ENCODE data around the gene AGRP.
"Not testable (repeated sequence)": the region's sequence is repeated elsewhere in the genome, so short reads cannot be mapped to it uniquely, and the experiment has no call there.

Gene AGRP

GRCh38 chr16:67513892-67514291, 30.5 kb upstream of the AGRP start:
- DNase-seq; intact Hi-C loops (cut with DNase I): not testable (repeated sequence)

- intact Hi-C loops (cut with DNase I), result no loop called here
- DNase-seq, result no peak
Measured at GRCh38 chr16:67509016-67509415, 25.7 kb upstream of the AGRP start.

DNA sequence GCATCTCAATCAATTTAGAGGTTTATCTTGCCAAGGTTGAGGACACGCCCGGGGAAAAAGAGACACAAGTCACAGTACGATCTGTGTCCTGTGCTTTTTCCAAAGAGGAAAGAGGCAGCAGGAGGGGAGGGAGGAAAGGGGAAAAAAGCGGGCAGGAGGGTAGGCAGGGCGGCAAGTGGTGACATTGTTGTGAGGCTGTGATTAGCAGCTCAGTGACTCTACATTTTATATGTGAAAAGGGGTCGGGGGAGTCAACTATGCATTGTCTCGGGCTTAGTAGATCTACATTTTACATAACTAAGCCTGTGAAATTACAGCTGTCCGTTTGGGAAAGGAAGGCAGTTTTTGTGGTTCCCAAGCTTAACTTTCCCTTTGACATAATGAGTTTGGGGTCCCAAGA, 23.1 kb upstream of the AGRP start:
- intact Hi-C loops (cut with DNase I), result no loop called here
- DNase-seq, result no peak

GRCh38 chr16:67504031-67505021, 21.0 kb upstream of the AGRP start:
- no peak for DNase-seq
- intact Hi-C loops (cut with DNase I), result no loop called here

- intact Hi-C loops (cut with DNase I), result no loop called here
- no peak for DNase-seq
Measured at GRCh38 chr16:67499106-67499505, 15.8 kb upstream of the AGRP start.

DNA sequence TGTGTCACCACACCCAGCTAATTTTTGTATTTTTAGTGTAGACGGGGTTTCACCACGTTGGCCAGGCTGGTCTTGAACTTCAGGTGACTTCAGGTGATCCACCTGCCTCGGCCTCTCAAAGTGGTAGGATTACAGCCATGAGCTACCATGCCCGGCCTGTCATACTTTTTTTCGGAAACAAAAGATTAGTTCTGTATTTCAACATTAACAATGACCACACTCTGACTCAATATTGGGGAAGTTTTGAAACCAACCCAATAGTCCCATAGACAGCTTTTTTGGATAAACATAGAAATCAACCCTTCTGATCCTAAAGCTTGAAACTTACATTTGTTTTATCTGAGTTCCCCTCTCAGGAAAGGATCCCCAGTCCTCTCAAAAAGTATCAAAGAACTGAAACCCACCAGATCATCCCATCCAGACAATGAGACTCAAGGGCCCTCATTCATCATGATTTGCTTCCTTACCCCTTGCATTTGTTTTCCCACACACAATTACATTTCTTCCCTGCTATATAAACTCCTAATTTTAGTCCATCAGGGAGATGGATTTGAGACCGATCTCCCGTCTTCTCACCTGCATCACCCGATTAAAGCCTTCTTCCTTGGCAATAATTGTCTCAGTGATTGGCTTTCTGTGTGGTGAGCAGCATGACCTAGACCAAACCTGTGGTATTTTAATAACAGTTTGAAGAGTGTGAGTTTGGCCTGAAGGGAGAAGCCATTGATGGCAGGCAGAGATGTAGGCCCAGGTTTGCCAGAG, 7.2 kb upstream of the AGRP start:
- DNase-seq, result no peak
- intact Hi-C loops (cut with DNase I), result no loop called here

DNA sequence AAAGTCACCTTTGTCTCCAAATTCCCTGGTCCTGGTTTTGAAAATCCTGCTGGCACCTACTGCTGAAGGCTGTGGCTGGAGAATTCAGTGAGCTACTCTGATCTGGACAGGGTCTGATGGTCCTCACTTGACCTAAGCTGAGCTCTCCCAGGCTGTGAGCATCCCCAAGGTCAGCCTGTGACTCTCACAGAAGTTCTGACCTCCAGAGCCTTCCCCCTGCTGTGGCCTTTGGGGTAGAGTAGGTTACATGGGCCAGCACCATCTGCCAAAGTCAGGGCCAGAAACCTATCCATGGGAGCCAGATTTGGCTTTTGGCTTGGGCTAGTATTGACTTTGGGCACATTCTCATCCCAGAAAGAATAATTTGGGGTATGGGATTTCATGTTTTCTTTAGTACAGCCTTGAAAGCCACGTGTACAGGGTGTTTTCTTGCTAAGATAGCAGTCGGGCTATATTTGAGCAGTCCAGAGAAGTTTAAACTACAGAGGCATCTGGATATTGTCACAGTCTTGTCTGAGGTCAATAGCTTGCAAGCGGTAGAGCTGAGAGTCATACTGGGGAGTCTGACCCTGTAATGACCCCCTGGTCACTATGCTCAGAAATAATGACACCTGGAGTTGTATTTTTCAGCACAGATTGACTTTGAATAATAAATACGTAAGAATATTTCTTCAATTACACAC, 6.2 kb upstream of the AGRP start:
- intact Hi-C loops (cut with DNase I), result no loop called here
- DNase-seq, result no peak

- intact Hi-C loops (cut with DNase I); DNase-seq: not testable (repeated sequence)
Measured at GRCh38 chr16:67487561-67487960, 4.2 kb upstream of the AGRP start.

- intact Hi-C loops (cut with DNase I), result no loop called here
Measured at GRCh38 chr16:67486805-67487204, 3.5 kb upstream of the AGRP start.

GRCh38 chr16:67483731-67484525, 581 bp upstream of the AGRP start:
- DNase-seq, result peak in 4 of 42 donors; percentile 19 to 40 (median 23)
- intact Hi-C loops (cut with DNase I), result no loop called here

More at GRCh38 chr16:67486805-67487204, 3.5 kb upstream of the AGRP start:
- peak in 1 of 42 donors; percentile 26 for DNase-seq

DNA sequence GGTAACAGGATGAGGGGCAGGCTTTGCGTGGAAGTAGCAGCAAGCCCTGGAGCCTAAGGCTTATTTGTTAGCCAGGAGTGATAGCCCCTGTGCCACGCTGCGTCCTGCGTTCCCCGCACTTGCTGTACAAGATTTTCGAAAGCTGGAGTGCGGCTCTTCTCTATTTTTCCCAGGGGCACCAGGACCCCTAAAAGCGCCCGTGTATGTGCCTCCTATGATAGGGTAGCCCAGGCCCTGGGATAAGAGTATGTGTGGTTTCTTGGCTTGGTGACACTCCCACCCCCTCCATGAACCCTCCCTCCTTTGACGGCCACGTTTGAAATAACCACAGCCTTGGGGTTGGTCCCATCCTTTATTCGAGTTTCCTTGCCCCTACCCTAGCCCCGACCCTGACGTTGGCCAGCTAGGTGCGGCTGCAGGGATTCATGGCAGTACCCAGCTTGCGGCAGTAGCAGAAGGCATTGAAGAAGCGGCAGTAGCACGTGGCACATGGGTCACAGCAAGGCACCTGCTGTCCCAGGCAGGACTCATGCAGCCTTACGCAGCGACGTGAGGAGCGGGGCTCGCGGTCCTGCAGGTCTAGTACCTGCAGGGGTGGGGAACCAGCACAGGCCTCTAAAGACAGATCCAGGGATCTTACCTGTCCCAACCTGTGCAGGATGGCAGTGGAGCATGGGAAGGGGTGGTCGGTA, 968 bp downstream of the AGRP start:
- intact Hi-C loops (cut with DNase I), result no loop called here
- peak in 1 of 42 donors; percentile 10 for DNase-seq

DNA sequence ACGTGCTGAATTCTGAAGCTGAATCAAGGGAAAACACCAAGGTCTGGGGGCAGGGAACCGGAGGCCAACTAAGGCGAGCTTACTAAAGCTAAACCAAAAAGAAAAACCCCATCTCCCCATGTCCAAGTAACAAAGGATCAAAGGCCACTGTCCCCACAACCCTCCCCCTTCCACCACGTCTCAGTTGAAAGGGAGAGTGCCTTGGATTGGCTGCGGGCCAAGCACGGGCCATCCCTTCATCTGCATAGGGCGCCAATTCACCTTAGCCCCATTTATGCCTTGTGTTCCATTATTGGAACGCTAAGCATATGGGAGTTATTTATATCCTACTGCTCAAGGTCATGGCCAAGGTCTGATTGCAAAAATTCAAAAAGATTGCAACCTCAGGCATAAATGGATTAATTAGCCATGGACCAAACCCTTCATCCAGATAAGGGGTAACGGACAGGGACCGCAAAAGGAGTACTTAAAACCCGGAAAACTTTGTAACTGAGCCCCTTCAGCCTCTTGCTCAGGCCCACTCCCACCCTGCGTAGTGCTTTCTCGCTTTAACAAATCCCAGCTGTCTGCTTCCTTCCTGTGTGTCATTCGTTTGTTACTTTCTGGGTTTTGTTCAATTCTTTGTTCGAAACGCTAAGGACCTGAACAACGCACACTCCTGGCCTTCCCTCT, 1.6 kb downstream of the AGRP start:
- intact Hi-C loops (cut with DNase I), result no loop called here
- DNase-seq, result peak in 27 of 42 donors; percentile 11 to 69 (median 45)

DNA sequence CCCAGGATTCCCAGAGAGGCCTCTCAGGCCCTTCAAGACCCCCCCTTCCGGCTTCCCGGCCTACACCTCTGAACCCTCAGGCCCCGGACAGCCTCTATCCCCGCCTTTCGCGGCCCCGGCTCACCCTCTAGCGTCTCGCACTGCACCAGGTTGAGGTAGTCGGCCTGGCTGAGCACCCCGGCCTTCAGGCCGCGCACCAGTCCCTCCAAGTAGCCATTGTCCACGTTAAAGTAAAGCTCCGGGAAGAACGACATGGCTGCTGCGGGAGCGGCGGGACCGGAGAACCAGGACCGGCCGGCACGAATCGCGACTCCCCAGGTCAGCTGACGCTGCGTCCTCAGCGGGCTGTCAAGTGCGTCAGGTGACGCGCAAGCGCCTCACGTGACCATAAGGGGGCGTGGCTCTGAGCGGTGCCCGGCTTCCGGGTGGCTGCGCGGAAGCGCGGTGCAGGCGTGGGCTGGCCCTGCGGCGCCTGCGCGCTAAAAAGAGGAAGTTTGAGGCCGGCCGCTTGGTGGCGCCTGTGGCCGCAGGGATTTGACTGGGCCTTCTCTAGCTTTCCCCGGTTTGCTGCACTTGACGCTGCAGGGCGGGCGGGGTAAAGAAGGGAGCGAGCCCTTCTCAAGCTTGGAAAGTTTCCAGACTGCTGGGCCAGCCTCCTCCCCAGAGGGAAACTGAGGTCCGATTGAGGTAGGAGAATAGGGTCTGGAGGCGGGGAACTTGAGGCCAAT, 2.4 kb downstream of the AGRP start, which contains the start of gene ATP6V0D1:
TSS of gene ATP6V0D1 (minus strand) at position 325 of the 728 bp plus-strand sequence. CDS start at position 254, 71 bp downstream.
- DNase-seq, result peak; percentile 93 to 100 (median 98)
- intact Hi-C loops (cut with DNase I), result no loop called here

- intact Hi-C loops (cut with DNase I), result no loop called here
Measured at GRCh38 chr16:67477960-67478554, 5.3 kb downstream of the AGRP start.

GRCh38 chr16:67474551-67475455, 8.5 kb downstream of the AGRP start:
- intact Hi-C loops (cut with DNase I), result no loop called here
- DNase-seq, result no peak

More at GRCh38 chr16:67477960-67478554, 5.3 kb downstream of the AGRP start:
- no peak for DNase-seq
